Glutamatergic neuron (in vitro differentiated cells): ENCODE data around the gene IL1RAPL2. TPM values are rescaled to one million over a fixed set of nuclear protein-coding genes. Genes with fewer than 3 reads are reported as not detected.

Experiments used
- DNase-seq: peaks from one replicate; pipeline ENCODE4 v3.0.0; 2022
- H3K27ac Mint-ChIP-seq: one replicate; pipeline ENCODE4 v1.8.0; 2020; ENCODE audit warnings: mild to moderate bottlenecking, mixed read lengths, inconsistent platforms; ENCODE audit not compliant: unreplicated experiment
- H3K27me3 Mint-ChIP-seq: one replicate; pipeline ENCODE4 v1.8.0; 2020; ENCODE audit warnings: mild to moderate bottlenecking, moderate library complexity, mixed read lengths, inconsistent platforms; ENCODE audit not compliant: unreplicated experiment
- H3K36me3 Mint-ChIP-seq: one replicate; pipeline ENCODE4 v1.8.0; 2020; ENCODE audit warnings: mild to moderate bottlenecking, mixed read lengths, inconsistent platforms; ENCODE audit not compliant: unreplicated experiment
- H3K4me1 Mint-ChIP-seq: one replicate; pipeline ENCODE4 v1.8.0; 2020; ENCODE audit warnings: mild to moderate bottlenecking, low read depth, mixed read lengths, inconsistent platforms; ENCODE audit not compliant: unreplicated experiment
- H3K4me3 Mint-ChIP-seq: one replicate; pipeline ENCODE4 v1.8.0; 2020; ENCODE audit warnings: mild to moderate bottlenecking, mixed read lengths, inconsistent platforms; ENCODE audit not compliant: unreplicated experiment
- H3K9me3 Mint-ChIP-seq: one replicate; pipeline ENCODE4 v1.8.0; 2020; ENCODE audit warnings: mild to moderate bottlenecking, moderate library complexity, mixed read lengths, inconsistent platforms; ENCODE audit not compliant: unreplicated experiment
- CTCF ChIP-seq: fragments of 200-600 bp; sonication (generic); IDR thresholded peaks from one replicate; pipeline ENCODE4 v1.5.0; 2021; ENCODE audit not compliant: partially characterized antibody, unreplicated experiment
- total RNA-seq: library from RNA; stranded (reverse); fragmentation: NEBNext Ultra II Directional; extraction: Animal tissue kit (Norgen Biotek cat#: 25700); gene quantifications from one replicate; pipeline ENCODE4 v1.2.1, GENCODE V29; 2021; ENCODE audit not compliant: unreplicated experiment

Gene IL1RAPL2
- total RNA-seq, 1 donor from 2014 or later = 0.76 TPM

- Mint-ChIP-seq H3K36me3 (no peaks in the 10 kb centered on the region), H3K9me3 (no peaks in the 10 kb centered on the region), H3K27ac (no peak overlapping the region), H3K4me3 (no peak overlapping the region), H3K27me3 (no peaks in the 10 kb centered on the region), H3K4me1 (no peaks in the 10 kb centered on the region)
- no peak for TF ChIP-seq CTCF
- DNase-seq = no peak
Observed at GRCh38 chrX:104695593-104695992, 129.6 kb downstream of the IL1RAPL2 start.

- no peaks in the 10 kb centered on the region for H3K9me3 Mint-ChIP-seq
- H3K27ac Mint-ChIP-seq = no peak overlapping the region
- H3K4me3 Mint-ChIP-seq = no peak overlapping the region
- H3K4me1 Mint-ChIP-seq = no peaks in the 10 kb centered on the region
- DNase-seq = no peak
- no peak for TF ChIP-seq CTCF
- H3K27me3 Mint-ChIP-seq = no peaks in the 10 kb centered on the region
- no peaks in the 10 kb centered on the region for H3K36me3 Mint-ChIP-seq
Observed at GRCh38 chrX:104696667-104697066, 130.7 kb downstream of the IL1RAPL2 start.

- no peak for TF ChIP-seq CTCF
- no peaks in the 10 kb centered on the region for H3K27me3 Mint-ChIP-seq
- DNase-seq = no peak
- no peak overlapping the region for H3K4me3 Mint-ChIP-seq
- H3K27ac Mint-ChIP-seq = no peak overlapping the region
- H3K36me3 Mint-ChIP-seq = no peaks in the 10 kb centered on the region
- H3K9me3 Mint-ChIP-seq = no peaks in the 10 kb centered on the region
- no peaks in the 10 kb centered on the region for H3K4me1 Mint-ChIP-seq
Observed at GRCh38 chrX:104697294-104697693, 131.3 kb downstream of the IL1RAPL2 start.

- no peaks in the 10 kb centered on the region for H3K4me1 Mint-ChIP-seq
- no peak for TF ChIP-seq CTCF
Observed at GRCh38 chrX:104707042-104707441, 141.0 kb downstream of the IL1RAPL2 start.

GRCh38 chrX:104707572-104707971, 141.6 kb downstream of the IL1RAPL2 start:
- no peaks in the 10 kb centered on the region for H3K4me1 Mint-ChIP-seq
- H3K36me3 Mint-ChIP-seq = no peaks in the 10 kb centered on the region
- no peak for TF ChIP-seq CTCF
- H3K27ac Mint-ChIP-seq = no peak overlapping the region
- H3K9me3 Mint-ChIP-seq = no peaks in the 10 kb centered on the region
- no peaks in the 10 kb centered on the region for H3K27me3 Mint-ChIP-seq
- no peak for DNase-seq
- no peak overlapping the region for H3K4me3 Mint-ChIP-seq

More at GRCh38 chrX:104707042-104707441, 141.0 kb downstream of the IL1RAPL2 start:
- H3K27ac Mint-ChIP-seq = no peak overlapping the region
- H3K36me3 Mint-ChIP-seq = no peaks in the 10 kb centered on the region
- no peak overlapping the region for H3K4me3 Mint-ChIP-seq
- H3K27me3 Mint-ChIP-seq = no peaks in the 10 kb centered on the region
- no peaks in the 10 kb centered on the region for H3K9me3 Mint-ChIP-seq
- DNase-seq = no peak
